Esophagus muscularis mucosa (tissue), 4 donors: Measurements from ENCODE around the gene AP5S1. TPM values are rescaled to one million over a fixed set of nuclear protein-coding genes. Genes with fewer than 3 reads are reported as not detected.

ENCODE experiments used
- DNase-seq: peaks from one replicate; pipeline ENCODE4 v3.0.0-alpha.2; 2017; ENCODE audit errors: extremely low spot score
- H3K27ac ChIP-seq, 4 donors: fragments of 200-600 bp; sonication (generic); replicated peaks in 1 of 4; 1 replicate in 3 of 4; 2 replicates in 1 of 4; pipeline ENCODE4 v1.5.1; 2016 to 2019; ENCODE audit warnings: mild to moderate bottlenecking in 1 of 4
- H3K27me3 ChIP-seq, 4 donors: fragments of 200-600 bp; sonication (generic); one replicate each; pipeline versions ENCODE4 v1.5.1 to v1.6.0; 2016 to 2019
- H3K36me3 ChIP-seq, 4 donors: fragments of 200-600 bp; sonication (generic); one replicate each; pipeline ENCODE4 v1.5.1; 2016 to 2019
- H3K4me1 ChIP-seq, 4 donors: fragments of 200-600 bp; sonication (generic); one replicate each; pipeline ENCODE4 v1.5.1; 2016 to 2019
- H3K4me3 ChIP-seq, 4 donors: fragments of 200-600 bp; sonication (generic); 1 replicate in 2 of 4; 2 replicates in 2 of 4; pipeline ENCODE4 v1.5.1; 2016 to 2019; ENCODE audit warnings: mild to moderate bottlenecking in 4 of 4, moderate library complexity in 1 of 4
- H3K9me3 ChIP-seq, 4 donors: fragments of 200-600 bp; sonication (generic); 1 replicate in 3 of 4; 2 replicates in 1 of 4; pipeline ENCODE4 v1.5.1; 2016 to 2019
- CTCF ChIP-seq, 3 experiments: fragments of 200-600 bp in 2 of 3; fragments of 450-650 bp in 1 of 3; sonication (generic) in 2 of 3; IDR thresholded peaks; one replicate each; pipeline ENCODE4 v1.5.1; 2017 to 2019; ENCODE audit warnings: antibody characterized with exemption in 3 of 3, mild to moderate bottlenecking in 2 of 3, moderate library complexity in 1 of 3
- EP300 ChIP-seq: sonication (generic); formaldehyde crosslinking; IDR thresholded peaks from one replicate; pipeline ENCODE4 v1.6.1; 2017; ENCODE audit warnings: antibody characterized with exemption
- POLR2A ChIP-seq: fragments of 450-650 bp; IDR thresholded peaks from one replicate; pipeline ENCODE4 v1.6.1; 2017; ENCODE audit warnings: antibody characterized with exemption, moderate library complexity, mild to moderate bottlenecking, low read depth
- POLR2AphosphoS5 ChIP-seq, 2 donors: sonication (generic); formaldehyde crosslinking; IDR thresholded peaks; one replicate each; pipeline ENCODE4 v1.6.1; 2017; ENCODE audit warnings: antibody characterized with exemption in 2 of 2
- WGBS: methylation state at CpG from one replicate; pipeline ENCODE4 v1.1.5; 2018; 5-methylcytosine and 5-hydroxymethylcytosine counted together
- intact Hi-C: fragments of 100-400 bp; cut with DNase I; formaldehyde crosslinking; loops from one replicate; pipeline ENCODE4 v1.15.1; 2023
- total RNA-seq, 4 donors: library from RNA; depleted of rRNA; stranded (reverse); fragments of >200 nt; gene quantifications; one replicate each; pipeline versions ENCODE4 v1.1.0 to v1.2.1, GENCODE V29; 2016

AP5S1 gene
- total RNA-seq, 4 donors from 2014 or later, result 7.9 to 11.7 (median 11.2) TPM

- Histone ChIP-seq H3K27ac (peak overlapping the region; percentile 95 to 99 (median 98)), H3K4me3 (no peak overlapping the region), H3K27me3 (no peaks in the 10 kb centered on the region), H3K4me1 (peaks cover 15 to 64% (median 57%) of the 10 kb centered on the region in 4 donors), H3K36me3 (peaks cover 32 to 61% (median 45%) of the 10 kb centered on the region in 4 donors), H3K9me3 (no peaks in the 10 kb centered on the region)
- intact Hi-C loops, result no loop called here
- 93% methylated on average over 2 of the region's 3 CpGs for WGBS
- no peak for TF ChIP-seq POLR2AphosphoS5 (IDR thresholded peaks at IDR 0.05)
- TF ChIP-seq EP300, result no peak
- TF ChIP-seq POLR2A, result no peak
- DNase-seq, result no peak
Measured at GRCh38 chr20:3798908-3799248, 21.5 kb upstream of the AP5S1 start.

GRCh38 chr20:3800256-3800877 lies 20.0 kb upstream of the AP5S1 start:
- TF ChIP-seq EP300 (no peak), POLR2AphosphoS5 (IDR thresholded peaks at IDR 0.05) (no peak), POLR2A (no peak), CTCF (IDR thresholded peaks at IDR 0.05) (no peak)
- Histone ChIP-seq H3K27ac (peak overlapping the region; percentile 44 to 99 (median 74)), H3K9me3 (no peaks in the 10 kb centered on the region), H3K27me3 (no peaks in the 10 kb centered on the region), H3K36me3 (peaks cover 46 to 76% (median 58%) of the 10 kb centered on the region in 4 donors), H3K4me3 (no peak overlapping the region), H3K4me1 (peaks cover 11 to 70% (median 59%) of the 10 kb centered on the region in 4 donors)
- DNase-seq, result no peak
- 90% methylated on average over 17 of the region's 18 CpGs for WGBS
- intact Hi-C loops, result no loop called here

DNA sequence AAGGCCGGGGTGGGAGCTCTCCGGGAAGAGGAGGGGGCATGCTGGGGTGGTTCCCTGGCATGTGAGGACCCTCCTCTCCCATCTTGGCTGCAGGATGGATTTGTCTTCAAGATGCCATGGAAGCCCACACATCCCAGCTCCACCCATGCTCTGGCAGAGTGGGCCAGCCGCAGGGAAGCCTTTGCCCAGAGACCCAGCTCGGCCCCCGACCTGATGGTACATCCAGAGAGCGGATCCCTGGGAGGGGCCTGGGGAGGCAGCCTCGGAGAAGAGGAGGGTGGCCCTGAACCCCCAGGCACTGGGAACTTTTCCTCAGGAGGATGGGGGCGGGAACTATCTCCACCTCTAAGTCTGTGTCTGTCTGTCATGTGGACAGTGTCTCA lies 19.5 kb upstream of the AP5S1 start:
- Histone ChIP-seq H3K36me3 (peaks cover 46 to 81% (median 60%) of the 10 kb centered on the region in 4 donors), H3K9me3 (no peaks in the 10 kb centered on the region), H3K4me3 (no peak overlapping the region), H3K4me1 (peaks cover 16 to 73% (median 62%) of the 10 kb centered on the region in 4 donors), H3K27me3 (no peaks in the 10 kb centered on the region), H3K27ac (peak overlapping the region in 2 of 4 donors; percentile 44 to 99)
- TF ChIP-seq EP300 (no peak), POLR2AphosphoS5 (IDR thresholded peaks at IDR 0.05) (no peak), POLR2A (no peak), CTCF (IDR thresholded peaks at IDR 0.05) (no peak)
- WGBS, result no CpG with 5 or more reads among the region's 8 CpGs
- no peak for DNase-seq
- intact Hi-C loops, result no loop called here

GRCh38 chr20:3801299-3801698 lies 19.0 kb upstream of the AP5S1 start:
- Histone ChIP-seq H3K27me3 (no peaks in the 10 kb centered on the region), H3K4me1 (peaks cover 20 to 77% (median 66%) of the 10 kb centered on the region in 4 donors), H3K36me3 (peaks cover 46 to 82% (median 61%) of the 10 kb centered on the region in 4 donors), H3K27ac (peak overlapping the region in 2 of 4 donors; percentile 18 to 44), H3K4me3 (no peak overlapping the region), H3K9me3 (peaks cover 0 to 4% (median 0%) of the 10 kb centered on the region in 4 donors)
- DNase-seq, result no peak
- intact Hi-C loops, result no loop called here
- TF ChIP-seq POLR2AphosphoS5 (IDR thresholded peaks at IDR 0.05) (no peak), EP300 (no peak), POLR2A (no peak), CTCF (IDR thresholded peaks at IDR 0.05) (no peak)
- WGBS, result 100% methylated on average over 3 of the region's 4 CpGs

- Histone ChIP-seq H3K4me1 (peaks cover 20 to 77% (median 67%) of the 10 kb centered on the region in 4 donors), H3K36me3 (peaks cover 46 to 82% (median 61%) of the 10 kb centered on the region in 4 donors), H3K27ac (peak overlapping the region in 3 of 4 donors; percentile 18 to 96 (median 23)), H3K4me3 (no peak overlapping the region), H3K9me3 (peaks cover 0 to 5% (median 0%) of the 10 kb centered on the region in 4 donors), H3K27me3 (no peaks in the 10 kb centered on the region)
- 94% methylated on average over 13 of the region's 13 CpGs for WGBS
- intact Hi-C loops, result no loop called here
- DNase-seq, result no peak
- TF ChIP-seq POLR2A, result no peak
- no peak for TF ChIP-seq EP300
- no peak for TF ChIP-seq CTCF (IDR thresholded peaks at IDR 0.05)
- no peak for TF ChIP-seq POLR2AphosphoS5 (IDR thresholded peaks at IDR 0.05)
Measured at GRCh38 chr20:3801846-3802245, 18.5 kb upstream of the AP5S1 start.
